NCI-H748 (cell line): Measurements from ENCODE around the gene BATF.

Experiments used
- DNase-seq: peaks from one replicate; lab custom pipeline; 2025; ENCODE audit not compliant: unreplicated experiment; lab: John Stamatoyannopoulos, UW

The BATF gene

GRCh38 chr14:75499084-75499875 lies 23.0 kb upstream of the BATF start:
- DNase-seq = no peak

- DNase-seq = no peak
Observed at GRCh38 chr14:75501080-75501479, 21.2 kb upstream of the BATF start.

GRCh38 chr14:75504411-75504810 lies 17.9 kb upstream of the BATF start:
- no peak for DNase-seq

GRCh38 chr14:75506930-75507329 lies 15.3 kb upstream of the BATF start:
- no peak for DNase-seq

- DNase-seq = no peak
Observed at GRCh38 chr14:75510547-75510946, 11.7 kb upstream of the BATF start.

- no peak for DNase-seq
Observed at GRCh38 chr14:75511201-75511600, 11.1 kb upstream of the BATF start.

GRCh38 chr14:75513911-75514672 lies 8.2 kb upstream of the BATF start:
- DNase-seq = no peak

- no peak for DNase-seq
Observed at GRCh38 chr14:75514673-75515628, 7.3 kb upstream of the BATF start.

GRCh38 chr14:75515629-75515996 lies 6.7 kb upstream of the BATF start:
- no peak for DNase-seq

GRCh38 chr14:75518625-75519024 lies 3.6 kb upstream of the BATF start:
- peak; percentile 10 for DNase-seq

GRCh38 chr14:75519394-75519793 lies 2.9 kb upstream of the BATF start:
- no peak for DNase-seq

- DNase-seq = no peak
Observed at GRCh38 chr14:75519826-75520728, 2.2 kb upstream of the BATF start.

GRCh38 chr14:75520852-75521251 lies 1.4 kb upstream of the BATF start:
- no peak for DNase-seq

- no peak for DNase-seq
Observed at GRCh38 chr14:75521415-75522199, 662 bp upstream of the BATF start.

GRCh38 chr14:75522983-75523318 lies 682 bp downstream of the BATF start:
- no peak for DNase-seq

- no peak for DNase-seq
Observed at GRCh38 chr14:75523771-75524171, 1.5 kb downstream of the BATF start.

- DNase-seq = no peak
Observed at GRCh38 chr14:75525969-75526368, 3.7 kb downstream of the BATF start.

- no peak for DNase-seq
Observed at GRCh38 chr14:75527449-75528163, 5.3 kb downstream of the BATF start.

- no peak for DNase-seq
Observed at GRCh38 chr14:75531256-75531655, 9.0 kb downstream of the BATF start.
